Subcutaneous adipose tissue (tissue), 4 donors: ENCODE results near the gene CYP3A5. TPM values are rescaled to one million over a fixed set of nuclear protein-coding genes. Genes with fewer than 3 reads are reported as not detected.

Experiments
- total RNA-seq, 4 donors: library from RNA; depleted of rRNA; stranded (reverse); fragments of >200 nt; gene quantifications; one replicate each; pipeline ENCODE4 v1.1.0, GENCODE V29; 2016
- TF ChIP-seq, protein P1 (sequence below): fragments of 450-650 bp; IDR thresholded peaks from one replicate; pipeline ENCODE4 v1.5.1; 2016; ENCODE audit warnings: low read depth, mild to moderate bottlenecking, control low read depth, antibody characterized with exemption, moderate library complexity

Gene CYP3A5
- total RNA-seq, 4 donors from 2014 or later: 0.88 to 191 (median 58.1) TPM

DNA sequence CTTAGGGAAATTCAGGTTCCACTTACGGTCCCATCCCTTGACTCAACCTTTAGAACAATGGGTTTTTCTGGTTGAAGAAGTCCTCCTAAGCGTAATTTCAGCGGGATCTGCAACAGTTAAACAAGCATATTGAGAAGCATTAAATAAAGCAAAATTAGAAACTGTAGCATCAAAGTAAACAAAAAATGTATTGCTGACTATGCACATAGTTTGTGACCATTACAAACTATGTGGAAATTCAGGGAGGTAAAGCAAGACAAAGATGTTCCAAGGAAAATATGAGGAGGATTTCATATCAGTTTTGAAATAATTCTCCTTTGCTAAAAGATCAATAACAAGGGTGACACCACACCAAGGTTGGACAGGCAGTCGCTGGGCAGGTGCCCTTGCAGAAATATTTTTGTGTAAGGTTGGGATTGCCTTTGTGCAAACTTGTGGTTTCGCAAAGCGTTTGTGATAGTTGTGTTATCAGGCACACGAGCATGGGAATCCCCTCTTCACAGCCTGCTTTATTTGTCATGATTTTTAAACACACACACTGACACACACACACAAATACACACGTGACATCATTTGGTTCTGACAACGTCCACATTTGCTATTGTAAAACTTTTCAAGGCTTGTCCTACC, 5.4 kb upstream of the CYP3A5 start:
- TF ChIP-seq, protein P1, sequence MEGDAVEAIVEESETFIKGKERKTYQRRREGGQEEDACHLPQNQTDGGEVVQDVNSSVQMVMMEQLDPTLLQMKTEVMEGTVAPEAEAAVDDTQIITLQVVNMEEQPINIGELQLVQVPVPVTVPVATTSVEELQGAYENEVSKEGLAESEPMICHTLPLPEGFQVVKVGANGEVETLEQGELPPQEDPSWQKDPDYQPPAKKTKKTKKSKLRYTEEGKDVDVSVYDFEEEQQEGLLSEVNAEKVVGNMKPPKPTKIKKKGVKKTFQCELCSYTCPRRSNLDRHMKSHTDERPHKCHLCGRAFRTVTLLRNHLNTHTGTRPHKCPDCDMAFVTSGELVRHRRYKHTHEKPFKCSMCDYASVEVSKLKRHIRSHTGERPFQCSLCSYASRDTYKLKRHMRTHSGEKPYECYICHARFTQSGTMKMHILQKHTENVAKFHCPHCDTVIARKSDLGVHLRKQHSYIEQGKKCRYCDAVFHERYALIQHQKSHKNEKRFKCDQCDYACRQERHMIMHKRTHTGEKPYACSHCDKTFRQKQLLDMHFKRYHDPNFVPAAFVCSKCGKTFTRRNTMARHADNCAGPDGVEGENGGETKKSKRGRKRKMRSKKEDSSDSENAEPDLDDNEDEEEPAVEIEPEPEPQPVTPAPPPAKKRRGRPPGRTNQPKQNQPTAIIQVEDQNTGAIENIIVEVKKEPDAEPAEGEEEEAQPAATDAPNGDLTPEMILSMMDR: no peak

DNA sequence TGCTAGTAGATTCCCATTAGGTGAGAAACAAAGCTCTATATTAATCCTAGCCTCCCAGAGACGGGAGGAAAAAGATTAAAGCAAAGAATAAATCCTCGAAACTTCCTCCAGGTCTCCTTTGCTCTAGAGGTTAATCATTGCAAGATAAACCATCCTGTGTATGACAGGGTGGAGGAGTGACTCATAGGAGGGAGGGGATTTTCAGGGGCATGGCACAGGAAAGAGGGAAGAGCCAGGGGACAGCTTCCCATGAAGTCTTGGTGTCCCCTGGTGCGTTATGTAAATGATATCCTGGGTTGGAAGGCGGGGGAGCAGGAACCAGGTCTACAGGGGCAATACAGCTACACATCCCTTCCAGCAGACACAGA, 780 bp downstream of the CYP3A5 start:
- TF ChIP-seq, protein P1: no peak

DNA sequence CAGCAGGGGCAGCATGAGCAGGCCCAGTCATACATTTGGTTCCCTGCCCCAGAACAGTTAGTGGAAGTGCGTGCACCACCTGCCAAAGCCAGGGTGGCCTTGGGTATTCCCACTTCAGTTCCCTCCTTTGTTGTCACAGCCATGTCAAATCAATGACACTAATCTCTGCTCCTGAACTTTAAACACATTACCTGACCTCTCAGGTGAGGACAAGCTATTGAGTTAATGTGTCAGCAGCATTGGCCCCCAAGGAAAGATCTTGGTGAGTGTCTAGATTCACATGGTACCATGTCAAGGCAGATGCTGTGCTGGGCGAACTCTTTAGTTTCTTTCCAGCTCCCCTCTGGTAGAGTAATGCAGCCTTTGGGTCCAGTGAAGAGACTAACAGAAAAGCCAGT, 2.1 kb downstream of the CYP3A5 start:
- TF ChIP-seq, protein P1: no peak

DNA sequence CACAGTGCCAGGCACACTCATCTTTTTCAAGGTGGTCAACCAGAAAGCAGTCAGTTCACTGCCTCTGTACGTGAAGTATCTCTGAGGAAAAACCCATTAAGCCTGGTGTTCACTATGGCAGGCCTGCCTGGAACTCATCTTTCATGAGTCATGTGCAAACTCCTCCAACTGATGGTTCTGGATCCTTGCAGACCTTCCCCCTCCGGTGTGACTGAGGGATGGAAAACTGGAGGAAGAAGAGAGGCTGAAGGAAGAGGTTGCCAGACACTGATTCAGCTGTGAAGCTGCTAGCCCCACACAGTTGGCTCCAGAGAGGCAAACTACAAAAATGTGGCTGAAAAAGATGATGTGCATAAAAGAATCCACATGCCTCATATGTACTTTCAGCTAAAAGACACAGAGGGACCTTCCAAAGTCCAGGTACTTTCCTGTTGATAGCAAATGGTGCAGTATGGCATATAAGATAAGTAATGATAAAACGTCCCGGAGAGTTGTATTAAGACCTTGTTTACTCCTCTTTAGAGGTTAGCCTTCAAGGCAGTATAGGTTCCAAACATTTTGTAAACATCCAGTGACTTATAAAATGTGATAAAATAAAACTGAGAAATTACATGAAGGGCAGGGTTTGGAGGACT, 2.7 kb downstream of the CYP3A5 start:
- TF ChIP-seq, protein P1: no peak

DNA sequence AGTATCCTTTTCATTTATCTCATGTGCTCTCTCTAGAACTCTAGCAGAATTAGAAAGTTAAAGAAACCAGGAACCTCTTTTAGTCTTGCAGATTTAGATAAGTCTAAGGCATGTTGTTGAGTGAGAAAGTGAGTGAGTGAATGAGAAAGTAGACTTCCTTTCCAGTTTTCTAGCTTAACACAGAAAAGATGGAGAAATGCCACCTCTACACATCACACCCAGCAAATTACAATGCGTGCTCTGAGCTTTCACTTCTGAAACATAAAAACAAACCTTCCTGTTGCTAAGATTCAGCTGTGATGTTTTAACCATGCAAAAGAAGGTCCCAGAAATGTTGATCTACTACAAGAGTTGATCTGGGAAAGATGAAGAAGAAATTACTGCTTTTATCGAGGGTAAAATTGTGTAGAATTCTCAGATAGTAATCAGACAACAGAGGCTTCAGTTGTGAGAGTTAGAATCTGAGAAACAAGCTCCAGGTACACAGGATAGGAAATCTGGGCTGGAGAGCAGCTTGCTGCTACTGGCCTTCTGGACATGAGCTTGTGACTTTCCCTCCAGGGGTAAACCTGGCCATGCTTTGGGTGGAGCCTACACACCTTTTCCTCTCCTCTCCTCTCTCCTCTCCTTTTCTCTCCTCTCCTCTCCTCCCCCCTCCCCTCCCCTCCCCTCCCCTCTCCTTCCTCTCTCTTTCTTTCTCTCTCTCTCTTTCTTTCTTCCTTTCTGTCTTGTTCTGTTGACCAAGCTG, 4.6 kb downstream of the CYP3A5 start:
- TF ChIP-seq, protein P1: no peak

DNA sequence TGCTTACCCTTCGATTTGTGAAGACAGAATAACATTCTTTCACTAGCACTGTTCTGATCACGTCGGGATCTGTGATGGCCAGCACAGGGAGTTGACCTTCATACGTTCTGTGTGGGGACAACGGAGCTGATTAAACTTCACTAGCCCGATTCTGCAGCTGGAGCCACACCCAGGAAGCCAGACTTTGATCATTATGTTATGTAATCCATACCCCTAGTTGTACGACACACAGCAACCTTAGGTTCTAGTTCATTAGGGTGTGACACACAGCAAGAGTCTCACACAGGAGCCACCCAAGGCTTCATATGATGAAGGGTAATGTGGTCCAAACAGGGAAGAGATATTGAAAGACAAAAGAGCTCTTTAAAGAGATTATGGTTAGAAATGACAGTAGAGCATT, 7.2 kb downstream of the CYP3A5 start:
- TF ChIP-seq, protein P1: no peak

DNA sequence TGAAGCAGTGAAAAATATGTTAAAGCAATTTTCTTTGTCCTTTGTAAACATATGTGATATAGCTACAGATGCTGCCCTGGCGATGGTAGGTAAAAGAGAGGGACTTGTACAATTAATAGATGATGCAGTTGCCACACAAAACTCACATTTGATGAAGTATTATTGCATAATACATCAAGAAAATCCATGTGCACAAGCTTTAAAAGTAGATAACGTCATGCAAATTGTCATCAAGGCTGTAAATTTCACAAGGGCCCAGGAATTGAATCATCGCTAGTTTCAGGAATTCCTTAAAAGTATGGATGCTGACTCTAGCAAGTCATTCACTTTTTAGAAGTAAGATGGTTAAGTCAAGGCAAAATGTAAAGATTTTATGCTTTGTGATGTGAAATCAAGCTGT, 10.0 kb downstream of the CYP3A5 start:
- TF ChIP-seq, protein P1: no peak
